Stomach (tissue), 9 donors: ENCODE results near the gene ITSN2. TPM values are rescaled to one million over a fixed set of nuclear protein-coding genes. Genes with fewer than 3 reads are reported as not detected.

Experiments used
- DNase-seq, 2 donors: peaks; one replicate each; pipeline versions ENCODE4 v3.0.0 to v3.0.0-alpha.2; 2013 to 2019
- H3K27ac ChIP-seq, 5 donors: fragments of 200-600 bp in 4 of 5; sonication (generic) in 4 of 5; one replicate each; pipeline ENCODE4 v1.5.1; 2013 to 2019; ENCODE audit warnings: mild to moderate bottlenecking in 1 of 5, moderate library complexity in 1 of 5
- H3K27me3 ChIP-seq, 3 donors: fragments of 200-600 bp; sonication (generic); one replicate each; pipeline ENCODE4 v1.5.1; 2017 to 2019; ENCODE audit warnings: mixed run types in 1 of 3
- H3K36me3 ChIP-seq, 4 donors: fragments of 200-600 bp; sonication (generic); 1 replicate in 3 of 4; 2 replicates in 1 of 4; pipeline ENCODE4 v1.5.1; 2016 to 2019
- H3K4me1 ChIP-seq, 4 donors: fragments of 200-600 bp; sonication (generic); one replicate each; pipeline ENCODE4 v1.5.1; 2016 to 2019
- H3K4me3 ChIP-seq, 4 donors: fragments of 200-600 bp; sonication (generic) in 3 of 4; one replicate each; pipeline ENCODE4 v1.5.1; 2016 to 2019; ENCODE audit warnings: mild to moderate bottlenecking in 1 of 4
- H3K9me3 ChIP-seq, 4 donors: fragments of 200-600 bp; sonication (generic); one replicate each; pipeline ENCODE4 v1.5.1; 2016 to 2019
- CTCF ChIP-seq, 7 experiments: fragments of 450-650 bp in 4 of 7; fragments of 200-600 bp in 3 of 7; sonication (generic) in 3 of 7; IDR thresholded peaks; one replicate each; pipeline ENCODE4 v1.5.1; 2016 to 2019; ENCODE audit warnings: antibody characterized with exemption in 7 of 7, control low read depth in 2 of 7, mild to moderate bottlenecking in 1 of 7
- EP300 ChIP-seq: sonication (generic); formaldehyde crosslinking; IDR thresholded peaks from one replicate; pipeline ENCODE4 v1.6.1; 2017; ENCODE audit warnings: antibody characterized with exemption
- POLR2A ChIP-seq, 4 donors: fragments of 450-650 bp; IDR thresholded peaks; one replicate each; pipeline ENCODE4 v1.6.1; 2016; ENCODE audit warnings: antibody characterized with exemption in 4 of 4, control low read depth in 2 of 4, mild to moderate bottlenecking in 1 of 4, moderate library complexity in 1 of 4
- POLR2AphosphoS5 ChIP-seq, 3 donors: sonication (generic); formaldehyde crosslinking; IDR thresholded peaks; one replicate each; pipeline ENCODE4 v1.6.1; 2016; ENCODE audit warnings: antibody characterized with exemption in 3 of 3
- WGBS, 5 donors: extraction: QIAGEN DNeasy Blood & Tissue Kit in 3 of 5; methylation state at CpG; one replicate each; pipeline versions ENCODE4 v1.1.5 to v1.1.7; 2013 to 2018; 5-methylcytosine and 5-hydroxymethylcytosine counted together
- intact Hi-C: fragments of 100-400 bp; cut with DNase I; formaldehyde crosslinking; loops from one replicate; pipeline ENCODE4 v1.15.1; 2023; ENCODE audit warnings: low total_unique reads
- polyA plus RNA-seq, 3 donors: library from polyadenylated mRNA; stranded (reverse); fragments of 200-250 nt; gene quantifications; one replicate each; pipeline ENCODE4 v1.2.3, GENCODE V29; 2013
- total RNA-seq, 5 donors: library from RNA; depleted of rRNA; stranded (reverse); fragments of >200 nt; gene quantifications; one replicate each; pipeline versions ENCODE4 v1.1.0 to v1.2.3, GENCODE V29; 2014 to 2016
- donor health status: healthy with polysubstance abuse.
- donor health status: Bipolar disorder and iron deficiency.
- donor health status: healthy.

ITSN2 gene
- total and polyA plus RNA-seq, 8 donors: 14.6 to 216 (median 44.9) TPM

DNA sequence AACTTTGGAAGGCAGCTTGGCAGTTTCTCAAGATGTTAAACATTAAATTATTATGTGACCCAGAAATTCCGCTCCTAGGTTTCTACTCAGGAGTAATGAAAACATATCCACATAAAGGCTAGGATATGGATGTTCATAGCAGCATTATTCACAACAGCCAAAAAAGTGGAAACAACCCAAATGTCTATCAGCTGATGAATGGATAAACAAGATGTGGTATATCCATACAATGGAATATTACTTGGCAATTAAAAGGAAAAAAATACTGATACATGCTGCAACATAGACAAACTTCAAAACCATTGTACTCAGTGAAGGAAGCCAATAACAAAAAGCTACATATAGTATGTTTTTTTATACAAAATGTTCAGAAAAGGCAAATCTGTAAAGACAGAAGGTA is 197.8 kb downstream of the ITSN2 start:
- Histone ChIP-seq H3K4me1 (no peaks in the 10 kb centered on the region), H3K27me3 (no peaks in the 10 kb centered on the region), H3K27ac (no peak overlapping the region), H3K4me3 (no peak overlapping the region), H3K36me3 (peaks cover 0 to 17% (median 12%) of the 10 kb centered on the region in 4 donors), H3K9me3 (no peaks in the 10 kb centered on the region)
- 100% methylated on average over 1 of the region's 1 CpG for WGBS, 5 donors
- intact Hi-C loops: no loop called here
- no peak for DNase-seq
- TF ChIP-seq POLR2AphosphoS5 (IDR thresholded peaks at IDR 0.05): no peak
- no peak for TF ChIP-seq EP300
- no peak for TF ChIP-seq POLR2A (IDR thresholded peaks at IDR 0.05)

DNA sequence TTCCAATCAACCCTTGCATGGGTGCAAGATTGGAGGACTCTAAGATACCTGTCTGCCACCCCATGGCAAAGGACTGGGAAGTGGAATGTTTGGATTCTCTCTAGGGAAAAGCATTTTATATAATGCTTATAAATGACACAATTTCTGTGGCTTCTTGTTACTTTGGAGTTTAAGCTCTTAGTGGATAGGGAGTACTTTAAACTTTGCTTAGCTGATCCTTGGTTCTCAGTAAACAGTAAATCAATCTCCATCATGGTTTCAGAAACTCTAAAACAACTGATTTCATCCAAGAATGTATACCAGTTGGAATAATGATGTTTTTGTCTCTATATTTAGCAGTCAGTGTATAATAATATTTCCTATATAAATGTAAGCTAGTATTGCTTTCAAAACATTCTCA is 199.6 kb downstream of the ITSN2 start:
- intact Hi-C loops: no loop called here
- TF ChIP-seq POLR2A (IDR thresholded peaks at IDR 0.05) (no peak), EP300 (no peak), CTCF (IDR thresholded peaks at IDR 0.05) (no peak), POLR2AphosphoS5 (IDR thresholded peaks at IDR 0.05) (no peak)
- H3K4me3 ChIP-seq: no peak overlapping the region
- no peaks in the 10 kb centered on the region for H3K4me1 ChIP-seq
- no peaks in the 10 kb centered on the region for H3K9me3 ChIP-seq
- no peak for DNase-seq
- no peak overlapping the region for H3K27ac ChIP-seq
- no peaks in the 10 kb centered on the region for H3K27me3 ChIP-seq
- H3K36me3 ChIP-seq: peaks cover 0 to 17% (median 12%) of the 10 kb centered on the region in 4 donors

- H3K4me3 ChIP-seq: no peak overlapping the region
- H3K4me1 ChIP-seq: no peaks in the 10 kb centered on the region
- no peak overlapping the region for H3K27ac ChIP-seq
- DNase-seq: no peak
- intact Hi-C loops: no loop called here
- H3K36me3 ChIP-seq: peaks cover 0 to 17% (median 12%) of the 10 kb centered on the region in 4 donors
- WGBS, 5 donors: 82 to 86% (median 83%) methylated on average over 4 of the region's 4 CpGs
- H3K9me3 ChIP-seq: no peaks in the 10 kb centered on the region
- no peaks in the 10 kb centered on the region for H3K27me3 ChIP-seq
- TF ChIP-seq EP300: no peak
- TF ChIP-seq POLR2A (IDR thresholded peaks at IDR 0.05): no peak
- no peak for TF ChIP-seq POLR2AphosphoS5 (IDR thresholded peaks at IDR 0.05)
- TF ChIP-seq CTCF (IDR thresholded peaks at IDR 0.05): no peak
Observed at GRCh38 chr2:24159708-24160107, 200.6 kb downstream of the ITSN2 start.

- no peak for DNase-seq
- no peak overlapping the region for H3K27ac ChIP-seq
- no peaks in the 10 kb centered on the region for H3K4me1 ChIP-seq
- no peaks in the 10 kb centered on the region for H3K9me3 ChIP-seq
- no peaks in the 10 kb centered on the region for H3K27me3 ChIP-seq
- H3K36me3 ChIP-seq: peaks cover 0 to 19% (median 16%) of the 10 kb centered on the region in 4 donors
- intact Hi-C loops: no loop called here
- 36 to 58% (median 51%) methylated on average over 5 of the region's 5 CpGs for WGBS, 5 donors
- no peak overlapping the region for H3K4me3 ChIP-seq
- no peak for TF ChIP-seq EP300
- no peak for TF ChIP-seq POLR2A (IDR thresholded peaks at IDR 0.05)
- no peak for TF ChIP-seq POLR2AphosphoS5 (IDR thresholded peaks at IDR 0.05)
- TF ChIP-seq CTCF (IDR thresholded peaks at IDR 0.05): no peak
Observed at GRCh38 chr2:24158131-24158530, 202.2 kb downstream of the ITSN2 start.

DNA sequence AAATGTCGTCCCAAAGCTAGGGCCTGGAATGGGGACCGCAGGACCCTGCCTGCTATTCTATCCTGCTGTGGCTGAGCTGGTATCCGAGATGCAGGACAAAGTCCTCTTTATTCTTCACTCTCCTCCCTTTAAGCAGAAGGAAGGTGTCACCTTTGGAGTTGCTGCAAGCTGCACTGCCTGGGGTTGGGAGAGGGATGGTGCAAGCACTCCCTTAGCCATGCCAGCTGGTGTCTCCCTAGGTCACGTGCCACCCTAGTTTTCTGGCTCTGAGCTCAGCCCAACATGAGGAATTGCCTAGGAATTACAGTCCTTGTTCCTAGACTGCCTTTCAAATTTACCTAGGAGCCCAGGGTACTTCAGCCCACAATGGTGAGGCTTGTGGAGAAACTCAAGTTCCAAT is 206.9 kb downstream of the ITSN2 start:
- H3K36me3 ChIP-seq: peaks cover 5 to 47% (median 21%) of the 10 kb centered on the region in 4 donors
- 76 to 92% (median 87%) methylated on average over 4 of the region's 4 CpGs for WGBS, 5 donors
- no peaks in the 10 kb centered on the region for H3K27me3 ChIP-seq
- DNase-seq: no peak
- TF ChIP-seq POLR2AphosphoS5 (IDR thresholded peaks at IDR 0.05) (no peak), POLR2A (IDR thresholded peaks at IDR 0.05) (no peak), EP300 (no peak), CTCF (IDR thresholded peaks at IDR 0.05) (no peak)
- no peak overlapping the region for H3K4me3 ChIP-seq
- H3K27ac ChIP-seq: no peak overlapping the region
- intact Hi-C loops: no loop called here
- no peaks in the 10 kb centered on the region for H3K4me1 ChIP-seq
- H3K9me3 ChIP-seq: no peaks in the 10 kb centered on the region
